Measurements from ENCODE around the gene CCBE1.

Gene CCBE1

DNA sequence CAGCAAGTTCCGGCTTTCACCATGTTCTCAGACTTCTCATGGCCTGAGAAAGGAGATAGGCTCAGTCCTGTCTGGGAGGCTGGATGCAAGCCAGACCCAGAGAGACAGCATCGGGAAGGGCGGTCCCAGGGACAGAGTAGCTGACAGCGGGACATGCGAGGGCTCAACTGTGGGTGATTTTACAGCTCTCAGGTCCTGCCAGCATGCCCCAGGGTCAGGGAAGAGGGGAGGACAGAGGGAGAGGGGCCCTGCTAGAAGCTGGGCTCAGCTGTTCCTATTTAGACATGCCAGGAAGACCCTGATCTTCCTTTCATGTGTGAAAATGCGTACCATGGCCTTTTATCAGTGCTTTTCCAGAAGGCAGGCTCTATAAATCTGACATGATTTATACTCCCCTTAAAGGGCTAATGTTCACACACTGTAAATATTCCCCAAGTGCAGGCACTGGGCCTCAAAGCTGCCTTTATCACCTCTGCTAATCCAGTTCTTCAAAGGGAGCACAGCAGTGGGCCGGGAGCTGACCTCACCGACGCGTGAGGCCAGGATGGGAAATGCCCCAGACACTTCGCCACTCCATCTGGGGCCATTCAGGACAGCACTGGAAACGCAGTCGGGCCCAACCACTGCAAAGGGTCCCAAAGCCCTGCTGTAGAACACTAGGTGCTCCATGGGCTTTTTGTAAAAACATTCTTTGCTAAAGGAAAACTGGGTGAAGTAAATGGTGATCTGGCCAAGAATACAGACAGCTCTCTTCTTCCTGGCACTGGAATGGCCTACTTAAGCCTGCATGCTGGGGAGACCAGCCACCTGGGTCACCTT, 242.1 kb downstream of the CCBE1 start:
- no peak for DNase-seq (ENCODE audit: low read depth in 2 of 2)

DNA sequence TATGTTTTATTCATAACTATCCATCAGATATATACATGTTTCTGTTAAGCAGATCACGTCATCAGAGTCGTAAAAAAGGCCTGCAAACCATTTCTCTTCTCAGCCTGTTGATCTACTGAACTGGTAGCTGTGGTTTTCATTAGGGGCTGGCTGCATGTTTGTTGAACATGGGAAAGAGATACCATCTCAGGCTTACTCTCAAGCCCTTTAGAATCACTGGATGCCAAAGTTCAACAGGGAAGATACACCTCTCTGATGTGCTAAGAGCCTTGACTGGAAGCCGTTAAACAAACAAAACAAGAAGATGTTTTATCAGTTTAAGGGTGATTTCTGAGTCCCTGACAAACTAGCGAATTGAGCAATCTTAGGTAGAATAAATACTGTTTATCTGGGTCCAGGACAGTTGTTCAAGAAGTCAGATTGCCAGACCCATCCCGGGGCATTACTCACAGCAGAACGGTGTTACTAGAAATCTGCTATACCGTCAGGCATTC, 243.7 kb downstream of the CCBE1 start:
- no peak for DNase-seq (ENCODE audit: low read depth in 2 of 2)

DNA sequence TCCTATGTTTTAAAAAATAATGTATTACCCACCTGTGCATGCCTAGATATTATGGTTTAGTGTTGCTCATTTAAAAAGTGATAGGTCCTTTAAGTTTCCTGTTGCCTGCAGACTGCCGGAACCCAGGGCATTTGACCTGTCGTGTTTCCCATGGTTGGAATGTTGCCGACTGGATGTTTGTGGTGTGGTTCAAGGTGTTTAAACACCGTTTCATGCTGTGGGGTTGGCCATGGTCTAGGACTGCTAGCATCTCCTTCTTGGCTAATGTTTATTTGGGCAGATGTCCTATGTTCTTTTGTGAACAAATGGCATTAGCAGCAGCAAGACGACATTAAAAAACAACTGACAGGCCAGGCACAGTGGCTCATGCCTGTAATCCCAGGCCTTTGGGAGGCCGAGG, 245.3 kb downstream of the CCBE1 start:
- no peak for DNase-seq (ENCODE audit: low read depth in 2 of 2)

DNA sequence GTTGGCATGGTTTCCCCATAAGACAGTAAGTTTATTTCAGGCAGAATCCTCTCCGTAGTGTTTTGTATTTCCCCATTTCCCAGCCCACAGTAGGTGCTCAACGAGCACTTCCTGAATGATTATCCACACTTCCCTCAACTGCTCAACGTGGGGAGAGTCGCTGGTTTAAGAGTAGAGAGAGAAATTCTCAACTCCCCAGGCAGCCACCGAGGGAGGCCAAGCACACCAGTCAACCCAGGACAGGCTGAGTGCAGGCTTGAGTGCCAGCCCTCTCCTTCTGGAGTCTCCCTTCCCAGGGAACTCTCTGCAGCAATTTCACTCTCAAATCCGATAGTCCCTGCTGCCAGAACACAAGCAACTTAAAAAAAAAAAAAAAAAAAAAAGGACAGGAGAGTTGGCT, 246.2 kb downstream of the CCBE1 start:
- DNase-seq (ENCODE audit: low read depth in 2 of 2): no peak

DNA sequence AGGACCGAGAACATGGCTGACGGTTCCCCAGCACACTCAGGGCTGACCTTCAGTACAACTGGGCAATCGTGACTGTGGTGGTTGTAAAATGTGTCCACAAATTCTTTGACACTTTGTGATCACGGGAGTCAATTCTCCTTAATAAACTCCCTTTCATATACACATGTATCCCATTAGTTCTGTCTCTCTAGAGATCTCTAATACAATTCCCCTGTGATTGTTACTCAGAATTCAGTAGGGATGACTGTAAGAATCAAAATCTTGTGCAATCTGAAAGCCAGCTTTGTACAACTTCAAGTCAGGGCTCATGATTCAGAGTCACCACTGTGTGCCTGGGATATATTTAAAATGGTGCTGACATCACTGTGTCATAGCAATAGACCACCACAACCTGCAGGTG, 248.7 kb downstream of the CCBE1 start:
- DNase-seq (ENCODE audit: low read depth in 2 of 2): no peak

DNA sequence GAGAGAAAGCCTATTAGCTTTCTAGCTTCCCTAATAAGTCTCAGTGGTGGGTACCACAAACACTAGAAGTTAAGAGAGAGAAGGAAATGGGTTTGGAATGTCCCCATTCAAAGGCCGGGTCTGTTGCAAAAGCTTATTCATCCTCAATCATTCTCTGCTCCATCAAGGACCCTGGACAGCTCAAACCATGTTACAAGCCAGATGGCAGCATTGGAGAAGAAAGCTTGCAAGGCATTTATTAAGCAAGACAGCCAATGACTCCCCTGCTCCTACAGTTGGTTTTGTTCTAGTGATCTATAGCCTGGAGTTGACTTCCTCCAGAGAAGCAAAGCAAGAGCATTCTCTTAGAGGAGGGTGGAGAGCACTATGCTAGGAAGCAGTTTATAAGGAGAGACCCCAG, 251.2 kb downstream of the CCBE1 start:
- no peak for DNase-seq (ENCODE audit: low read depth in 2 of 2)

DNA sequence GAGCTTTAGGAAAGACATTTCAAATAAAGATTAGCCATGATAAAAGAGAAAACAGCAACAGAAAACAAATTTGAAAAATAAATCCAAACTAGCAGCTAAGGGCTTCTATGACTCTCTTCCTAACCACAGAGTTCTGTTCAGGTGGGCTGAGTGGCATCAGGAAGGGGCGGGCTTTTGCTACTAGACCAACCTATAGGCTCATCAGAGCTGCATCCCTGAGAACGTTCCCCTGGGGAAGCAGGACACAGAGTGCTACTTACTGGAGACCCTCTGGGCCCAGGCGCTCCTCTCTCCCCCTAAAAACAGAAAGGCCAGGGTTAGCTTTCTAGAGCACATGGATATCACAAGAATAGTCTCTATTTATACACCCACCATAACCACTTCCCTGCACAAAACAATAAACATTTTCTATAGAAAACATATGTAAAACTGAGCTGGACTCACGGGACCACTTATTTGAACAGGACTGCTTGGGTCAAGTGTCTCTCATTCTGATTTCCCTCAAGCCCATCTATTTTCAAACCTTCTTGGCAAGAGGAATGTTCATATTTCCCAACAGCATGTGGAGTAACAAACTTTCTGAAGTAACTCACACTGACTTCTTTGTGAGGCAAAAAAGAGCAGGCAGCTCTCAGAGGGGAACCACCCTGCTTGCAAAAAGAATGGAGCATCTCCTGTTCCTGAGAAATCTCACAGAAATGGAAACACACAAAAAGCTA, 259.2 kb downstream of the CCBE1 start:
- DNase-seq (ENCODE audit: low read depth in 2 of 2): no peak

DNA sequence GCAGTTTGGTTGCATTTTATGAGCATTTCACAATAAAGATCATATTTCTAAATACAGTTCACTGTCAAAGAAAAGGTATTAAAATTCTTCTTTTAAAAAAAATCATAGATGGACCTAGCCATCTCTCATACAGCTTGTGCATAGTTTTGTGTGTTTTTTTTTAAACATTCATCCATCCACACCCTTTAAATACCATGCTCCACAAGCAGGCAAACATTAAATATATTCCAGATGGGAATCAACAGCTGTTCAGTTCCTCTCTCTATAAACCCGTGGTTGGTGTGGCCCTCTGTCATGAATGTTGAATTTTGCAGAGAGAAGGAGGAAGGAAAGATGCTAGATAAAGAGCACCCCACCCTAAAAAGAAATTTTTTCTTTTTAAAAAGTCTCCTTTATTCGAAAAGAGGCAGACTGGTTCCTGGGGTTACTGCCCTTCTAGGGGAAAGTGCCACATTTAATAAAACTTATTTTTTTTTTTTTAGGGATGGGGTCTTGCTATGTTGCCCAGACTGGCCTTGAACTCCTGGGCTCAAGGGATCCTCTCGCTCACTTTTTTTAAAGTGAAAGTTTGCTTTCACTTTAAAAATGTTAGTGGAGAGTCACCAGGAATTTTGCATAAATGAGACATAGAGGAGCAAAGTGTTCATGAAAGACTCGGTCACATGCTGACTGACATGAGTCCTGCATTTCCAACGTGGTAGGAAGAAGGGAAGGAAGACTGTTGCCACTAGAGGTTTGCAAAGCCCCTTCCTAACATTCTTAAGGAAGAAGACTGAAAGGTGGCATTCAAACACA, 264.2 kb downstream of the CCBE1 start:
- DNase-seq (ENCODE audit: low read depth in 2 of 2): no peak

DNA sequence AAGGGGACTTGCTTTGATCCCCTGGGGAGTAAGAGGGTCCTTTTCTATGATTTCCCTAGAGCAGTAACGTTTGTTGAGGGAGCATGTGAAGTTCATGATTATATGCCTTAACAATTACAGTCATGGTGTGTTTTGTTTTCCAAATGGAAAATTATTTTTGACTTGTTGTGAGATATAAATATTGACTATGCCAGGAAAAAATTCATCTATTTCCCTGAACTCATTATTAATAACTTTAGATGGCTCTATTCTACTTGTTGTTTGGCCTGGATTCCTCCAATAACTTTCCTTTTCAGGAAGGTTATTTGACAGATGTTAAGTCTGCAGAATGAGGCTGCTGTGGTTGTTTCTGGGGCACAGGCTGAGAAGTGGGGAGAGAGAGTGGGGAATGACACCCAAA, 266.1 kb downstream of the CCBE1 start:
- no peak for DNase-seq (ENCODE audit: low read depth in 2 of 2)

DNA sequence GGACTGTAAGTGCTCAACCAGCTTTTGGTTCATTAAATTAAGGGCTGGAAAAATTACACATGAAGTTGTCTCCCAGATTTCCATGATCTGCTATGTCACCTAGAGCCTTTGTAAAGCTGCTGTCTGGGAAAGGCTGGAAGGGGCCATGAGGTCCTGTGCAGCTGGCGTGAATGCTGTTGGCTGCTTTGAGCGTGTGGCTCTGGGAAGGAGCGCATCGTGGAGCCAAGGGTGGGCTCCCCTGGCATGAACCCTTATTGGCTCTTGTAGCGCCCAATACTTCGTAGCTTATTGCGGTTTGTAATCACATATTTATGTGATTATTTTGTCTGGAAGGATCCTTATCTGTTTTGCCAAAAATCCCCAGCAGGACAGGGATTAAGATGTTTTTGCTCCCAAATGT, 267.6 kb downstream of the CCBE1 start:
- DNase-seq (ENCODE audit: low read depth in 2 of 2): no peak

DNA sequence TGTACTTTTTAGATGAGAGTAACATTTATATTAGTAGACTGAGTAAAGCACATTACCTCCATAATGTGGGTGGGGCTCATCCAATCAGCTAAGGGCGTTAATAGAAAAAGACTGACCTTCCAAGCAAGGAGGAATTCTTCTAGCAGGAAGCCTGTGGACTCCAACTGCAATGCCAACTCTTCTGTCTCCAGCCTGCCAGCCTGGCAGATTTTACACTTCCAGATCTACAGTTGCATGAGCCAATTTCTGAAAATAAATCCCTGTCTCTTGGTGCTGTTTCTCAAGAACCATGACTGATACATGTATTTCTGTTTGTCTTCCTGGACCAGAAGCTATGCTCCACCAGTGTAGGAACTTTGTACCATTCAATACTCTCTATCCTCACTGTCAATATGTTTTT, 269.2 kb downstream of the CCBE1 start:
- no peak for DNase-seq (ENCODE audit: low read depth in 2 of 2)

DNA sequence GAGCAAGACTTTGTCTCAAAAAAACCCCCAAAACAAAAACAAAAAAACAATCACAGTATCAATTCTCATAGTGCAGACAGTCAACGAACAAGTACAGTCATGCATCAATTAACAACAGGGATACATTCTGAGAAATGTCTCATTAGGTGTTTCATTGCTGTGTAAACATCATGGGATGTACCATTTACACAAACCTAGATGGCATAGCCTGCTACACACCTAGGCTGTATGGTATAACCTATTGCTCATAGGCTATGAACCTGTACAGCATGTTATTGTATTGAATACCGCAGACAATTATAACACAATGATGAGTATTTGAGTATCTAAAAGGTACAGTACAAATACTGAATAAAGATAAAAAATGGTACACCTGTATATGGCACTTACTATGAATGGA, 270.4 kb downstream of the CCBE1 start:
- no peak for DNase-seq (ENCODE audit: low read depth in 2 of 2)

DNA sequence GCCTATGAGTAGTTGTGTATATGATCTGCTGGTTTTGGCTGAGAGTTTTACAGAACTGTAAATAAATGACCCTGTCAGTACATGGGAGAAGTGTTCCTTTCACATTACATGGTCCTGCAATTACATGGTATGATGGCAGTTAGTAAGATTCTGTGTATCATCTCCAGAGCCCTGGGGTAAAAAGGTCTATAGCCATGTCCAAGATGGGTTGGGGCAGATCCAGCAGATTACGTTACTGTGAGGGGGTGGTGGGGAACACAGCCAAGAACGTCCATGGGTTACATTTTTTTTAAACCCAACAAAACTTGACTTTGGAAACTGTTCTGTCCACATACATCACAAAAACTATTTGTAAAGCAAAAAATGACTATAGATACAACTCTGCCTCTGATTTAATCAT, 274.0 kb downstream of the CCBE1 start:
- DNase-seq (ENCODE audit: low read depth in 2 of 2): no peak

DNA sequence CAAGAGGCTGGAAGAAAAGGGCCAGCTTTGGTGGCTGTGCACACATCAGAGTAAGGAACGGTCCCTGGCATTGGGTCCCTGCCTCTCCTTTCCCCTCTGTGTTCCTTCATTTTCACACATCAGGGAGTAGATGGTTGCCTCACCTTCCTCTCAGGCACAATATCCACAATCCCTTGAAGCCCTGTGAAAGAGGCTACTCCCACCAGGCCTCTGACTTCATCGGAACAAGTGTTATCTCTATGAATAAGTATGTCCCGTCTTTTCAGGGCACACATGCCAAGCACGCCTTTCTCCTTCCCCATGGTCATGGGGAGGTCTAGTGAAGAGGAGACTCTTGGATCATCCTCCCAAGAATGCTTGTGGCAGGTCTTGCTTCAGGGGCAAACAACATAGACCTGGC, 277.0 kb downstream of the CCBE1 start:
- DNase-seq (ENCODE audit: low read depth in 2 of 2): no peak

DNA sequence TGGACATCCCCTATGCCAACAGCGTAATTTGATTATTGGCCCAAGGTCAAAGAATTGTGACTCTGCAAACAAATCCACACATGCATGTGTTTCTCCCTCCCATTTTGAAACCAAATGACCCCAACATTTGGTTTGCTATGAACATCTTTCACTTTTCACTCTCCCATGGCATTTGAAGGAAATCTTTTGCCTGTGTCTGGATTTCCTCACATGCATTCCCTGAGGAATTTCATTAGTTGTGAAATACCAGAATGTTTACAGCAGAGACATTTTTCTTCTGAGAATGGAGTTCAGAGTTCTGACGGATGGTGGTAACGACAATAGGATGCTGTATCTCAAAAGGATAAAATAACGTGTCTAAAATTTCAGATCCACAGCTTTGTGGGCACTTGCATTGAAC, 277.8 kb downstream of the CCBE1 start:
- no peak for DNase-seq (ENCODE audit: low read depth in 2 of 2)

DNA sequence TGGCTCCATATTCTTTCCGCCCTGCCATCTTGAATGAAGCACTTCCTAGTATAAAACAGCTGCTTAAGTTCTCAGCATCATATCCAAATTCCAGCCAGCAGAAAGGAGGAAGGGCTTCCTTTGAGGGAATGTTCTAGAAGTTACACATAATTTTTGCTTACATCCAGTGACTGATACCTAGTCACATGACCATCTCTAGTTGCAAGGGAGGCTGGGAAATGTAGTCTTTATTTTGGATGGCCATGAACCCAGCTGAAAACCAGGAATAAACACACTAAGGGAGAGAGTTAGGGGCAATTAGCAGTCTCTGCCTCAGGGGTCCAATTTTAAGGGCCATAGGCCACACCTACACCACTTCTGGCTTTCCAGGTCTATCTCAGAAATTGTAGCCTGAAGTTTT, 280.4 kb downstream of the CCBE1 start:
- no peak for DNase-seq (ENCODE audit: low read depth in 2 of 2)

DNA sequence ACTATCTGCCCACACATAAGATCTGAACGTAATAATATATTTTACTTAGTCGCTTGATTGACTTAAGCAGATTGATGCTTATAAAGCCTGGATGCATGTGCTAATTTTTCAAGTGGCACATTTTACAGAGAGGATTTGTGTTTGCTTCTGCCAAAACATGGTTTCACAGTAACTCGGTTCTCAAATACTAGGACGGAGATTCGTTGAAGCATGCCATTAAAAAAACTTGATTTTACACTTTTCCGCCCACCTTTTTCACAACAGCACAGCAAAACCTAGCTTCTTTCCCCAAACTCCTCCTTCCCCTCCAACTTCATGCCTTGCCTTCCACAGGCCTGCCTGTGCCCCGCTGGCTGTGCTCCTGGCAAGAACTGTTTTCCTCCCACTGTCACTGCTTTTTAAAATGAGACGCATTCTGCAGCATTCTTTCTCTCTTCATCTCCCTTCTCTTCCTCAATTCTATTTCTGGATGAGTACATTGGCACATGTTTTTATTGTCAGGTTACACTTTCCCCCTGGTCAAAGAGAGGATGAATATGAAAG, 283.0 kb downstream of the CCBE1 start:
- no peak for DNase-seq (ENCODE audit: low read depth in 2 of 2)

DNA sequence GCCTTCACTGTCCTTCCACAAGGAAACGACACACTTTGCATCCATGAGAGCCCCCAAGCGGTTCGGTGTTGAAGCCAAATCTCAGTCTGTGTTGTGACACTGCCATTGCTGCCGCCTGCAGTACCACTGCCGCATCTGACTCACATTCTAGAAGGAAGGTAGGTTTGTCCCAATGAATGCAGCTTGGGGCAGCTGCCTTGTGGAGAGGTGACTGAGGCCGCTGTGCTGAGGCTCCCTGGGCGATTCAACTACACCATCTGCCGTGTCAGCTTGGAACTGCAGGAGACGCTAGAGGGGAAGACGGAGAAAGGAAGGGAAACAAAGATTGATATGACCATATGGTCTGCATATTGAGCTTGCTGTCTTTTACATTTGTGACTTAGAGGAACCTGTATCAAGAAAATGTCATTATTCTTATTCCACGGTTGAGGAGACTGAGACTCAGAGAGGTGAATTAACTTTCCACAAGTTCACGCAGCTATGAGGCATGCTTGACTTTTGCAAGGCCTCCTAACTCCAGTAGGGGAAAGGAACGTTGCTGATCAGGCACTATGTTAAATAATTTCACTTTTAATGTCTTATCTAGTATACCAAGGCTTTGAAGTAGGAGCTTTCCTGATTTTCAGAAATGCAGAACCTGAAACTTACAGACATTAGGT, 294.7 kb downstream of the CCBE1 start:
- peak; percentile 48 to 59 for DNase-seq (ENCODE audit: low read depth in 2 of 2)

DNA sequence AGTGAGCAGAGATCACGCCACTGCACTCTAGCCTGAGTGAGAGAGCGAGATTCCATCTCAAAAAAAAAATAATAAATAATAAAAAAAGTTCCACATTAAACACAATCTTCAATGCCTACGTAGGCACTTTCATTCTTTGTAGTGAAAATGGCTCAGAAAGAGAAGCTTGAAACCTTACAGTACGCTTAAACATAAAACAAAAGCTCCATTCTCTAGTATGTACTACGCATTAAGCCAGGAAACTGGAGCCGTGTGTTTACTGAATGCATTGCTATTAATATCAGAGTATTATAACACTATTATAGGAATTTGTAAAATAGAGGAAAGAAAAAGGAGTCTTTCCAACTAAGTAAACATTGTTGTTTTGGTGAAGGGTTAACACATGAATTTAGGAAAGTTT, 296.8 kb downstream of the CCBE1 start:
- DNase-seq (ENCODE audit: low read depth in 2 of 2): no peak

DNA sequence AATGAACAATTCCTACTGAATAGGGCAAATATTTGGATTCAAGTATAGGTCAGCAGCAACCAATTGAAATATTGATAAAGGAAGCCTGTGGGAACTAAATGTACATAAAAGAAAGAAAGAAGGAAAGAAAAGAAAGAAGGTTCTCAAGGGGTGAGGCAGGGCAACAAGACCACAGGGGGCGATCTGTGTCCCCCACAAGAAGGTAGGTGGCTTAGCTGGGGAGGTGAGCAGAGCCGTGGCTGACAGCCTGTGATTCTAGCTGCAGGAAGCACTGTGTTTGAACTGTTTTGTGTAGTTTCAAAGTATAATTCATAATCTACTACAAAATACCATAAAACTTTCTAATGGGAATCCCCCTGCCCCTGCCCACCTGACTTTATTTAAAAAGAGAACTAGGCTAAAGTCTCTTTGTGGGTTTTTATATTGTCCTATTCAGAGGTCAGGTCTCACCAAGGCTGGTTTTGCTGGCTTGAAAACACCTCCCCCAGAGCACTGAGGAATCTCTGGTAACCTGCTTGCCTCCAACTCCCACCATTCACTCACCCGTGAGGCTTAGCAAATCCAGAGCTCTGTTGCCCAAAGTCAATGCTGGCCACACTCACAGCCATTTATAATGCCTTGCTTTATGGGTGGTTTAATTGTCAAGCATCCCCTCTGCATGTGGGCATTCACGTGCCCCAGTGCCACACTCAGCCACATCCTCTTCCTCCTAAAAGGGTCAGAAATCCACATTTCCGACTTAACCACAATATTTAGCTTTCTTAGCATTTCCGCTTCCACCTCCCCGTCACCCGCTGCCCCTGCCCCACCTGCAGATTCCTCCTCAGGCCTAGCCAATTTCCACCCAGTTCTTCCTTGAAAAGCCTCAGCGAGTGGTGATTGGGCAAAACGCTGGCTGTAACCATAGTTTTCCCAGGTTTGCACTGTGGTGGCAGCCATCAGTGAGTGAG, 301.7 kb downstream of the CCBE1 start:
- no peak for DNase-seq (ENCODE audit: low read depth in 2 of 2)

DNA sequence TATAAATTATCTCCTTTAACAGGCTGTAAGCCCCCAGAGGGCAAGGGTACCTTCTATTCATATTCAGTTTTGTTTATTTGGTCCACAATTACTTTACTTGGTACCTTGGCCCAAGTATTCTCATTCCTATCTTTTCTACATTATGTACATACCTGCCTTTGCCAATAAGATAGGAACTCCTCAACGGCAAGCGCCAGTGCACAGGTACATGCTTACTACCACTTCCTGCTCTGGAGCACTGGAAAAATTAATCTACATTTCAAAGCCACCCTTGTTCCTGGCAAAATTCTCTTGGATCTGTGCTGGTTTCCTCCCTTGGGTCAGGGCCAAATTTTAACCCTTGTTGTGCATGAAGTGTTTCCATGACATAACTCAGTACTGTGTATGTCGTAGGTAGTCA, 303.8 kb downstream of the CCBE1 start:
- DNase-seq (ENCODE audit: low read depth in 2 of 2): no peak
